ENCODE results near the gene SLC38A3. TPM values are rescaled to one million over a fixed set of nuclear protein-coding genes. Genes with fewer than 3 reads are reported as not detected.

SLC38A3 gene
- total and polyA plus RNA-seq, 2 of the 8 experiments (the other 6 are each of a cell fraction or from before 2014, with no cell fraction given), result 1.2 to 3.7 TPM

DNA sequence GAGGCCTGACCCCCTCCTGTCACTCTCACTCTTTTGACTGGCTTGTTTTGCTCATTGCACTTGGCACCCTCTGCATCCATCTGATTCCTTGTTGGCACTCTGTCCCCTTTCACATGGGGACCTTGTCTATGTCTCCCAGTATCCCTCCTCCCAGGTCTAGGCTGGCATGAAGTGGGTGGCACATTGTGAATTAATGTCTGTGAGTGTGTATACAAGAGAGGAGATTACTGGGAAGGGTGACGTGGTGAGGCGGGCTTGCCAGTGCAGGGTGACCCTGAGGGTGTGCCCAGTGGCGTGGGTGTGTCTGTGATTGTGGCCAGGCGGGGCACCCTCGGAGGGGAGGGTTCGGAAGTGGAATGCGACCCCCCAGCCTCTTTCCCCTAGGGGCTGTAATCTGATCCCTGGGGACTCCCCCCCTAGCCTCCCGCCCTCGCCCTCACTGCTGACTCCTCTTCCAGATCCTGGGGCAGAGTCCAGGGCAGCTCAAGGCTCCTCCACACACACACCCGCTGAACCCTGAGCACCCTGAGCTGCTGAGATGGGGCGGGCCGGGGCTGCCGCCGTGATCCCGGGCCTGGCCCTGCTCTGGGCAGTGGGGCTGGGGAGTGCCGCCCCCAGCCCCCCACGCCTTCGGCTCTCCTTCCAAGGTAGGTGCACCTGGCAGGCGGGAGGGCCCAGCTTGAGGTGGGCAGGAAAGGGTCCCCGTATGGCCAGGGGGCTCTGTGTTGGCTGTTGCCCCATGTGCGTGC lies 63.8 kb downstream of the SLC38A3 start, which contains the start of gene SEMA3B (continued):
- TF ChIP-seq, protein P1, sequence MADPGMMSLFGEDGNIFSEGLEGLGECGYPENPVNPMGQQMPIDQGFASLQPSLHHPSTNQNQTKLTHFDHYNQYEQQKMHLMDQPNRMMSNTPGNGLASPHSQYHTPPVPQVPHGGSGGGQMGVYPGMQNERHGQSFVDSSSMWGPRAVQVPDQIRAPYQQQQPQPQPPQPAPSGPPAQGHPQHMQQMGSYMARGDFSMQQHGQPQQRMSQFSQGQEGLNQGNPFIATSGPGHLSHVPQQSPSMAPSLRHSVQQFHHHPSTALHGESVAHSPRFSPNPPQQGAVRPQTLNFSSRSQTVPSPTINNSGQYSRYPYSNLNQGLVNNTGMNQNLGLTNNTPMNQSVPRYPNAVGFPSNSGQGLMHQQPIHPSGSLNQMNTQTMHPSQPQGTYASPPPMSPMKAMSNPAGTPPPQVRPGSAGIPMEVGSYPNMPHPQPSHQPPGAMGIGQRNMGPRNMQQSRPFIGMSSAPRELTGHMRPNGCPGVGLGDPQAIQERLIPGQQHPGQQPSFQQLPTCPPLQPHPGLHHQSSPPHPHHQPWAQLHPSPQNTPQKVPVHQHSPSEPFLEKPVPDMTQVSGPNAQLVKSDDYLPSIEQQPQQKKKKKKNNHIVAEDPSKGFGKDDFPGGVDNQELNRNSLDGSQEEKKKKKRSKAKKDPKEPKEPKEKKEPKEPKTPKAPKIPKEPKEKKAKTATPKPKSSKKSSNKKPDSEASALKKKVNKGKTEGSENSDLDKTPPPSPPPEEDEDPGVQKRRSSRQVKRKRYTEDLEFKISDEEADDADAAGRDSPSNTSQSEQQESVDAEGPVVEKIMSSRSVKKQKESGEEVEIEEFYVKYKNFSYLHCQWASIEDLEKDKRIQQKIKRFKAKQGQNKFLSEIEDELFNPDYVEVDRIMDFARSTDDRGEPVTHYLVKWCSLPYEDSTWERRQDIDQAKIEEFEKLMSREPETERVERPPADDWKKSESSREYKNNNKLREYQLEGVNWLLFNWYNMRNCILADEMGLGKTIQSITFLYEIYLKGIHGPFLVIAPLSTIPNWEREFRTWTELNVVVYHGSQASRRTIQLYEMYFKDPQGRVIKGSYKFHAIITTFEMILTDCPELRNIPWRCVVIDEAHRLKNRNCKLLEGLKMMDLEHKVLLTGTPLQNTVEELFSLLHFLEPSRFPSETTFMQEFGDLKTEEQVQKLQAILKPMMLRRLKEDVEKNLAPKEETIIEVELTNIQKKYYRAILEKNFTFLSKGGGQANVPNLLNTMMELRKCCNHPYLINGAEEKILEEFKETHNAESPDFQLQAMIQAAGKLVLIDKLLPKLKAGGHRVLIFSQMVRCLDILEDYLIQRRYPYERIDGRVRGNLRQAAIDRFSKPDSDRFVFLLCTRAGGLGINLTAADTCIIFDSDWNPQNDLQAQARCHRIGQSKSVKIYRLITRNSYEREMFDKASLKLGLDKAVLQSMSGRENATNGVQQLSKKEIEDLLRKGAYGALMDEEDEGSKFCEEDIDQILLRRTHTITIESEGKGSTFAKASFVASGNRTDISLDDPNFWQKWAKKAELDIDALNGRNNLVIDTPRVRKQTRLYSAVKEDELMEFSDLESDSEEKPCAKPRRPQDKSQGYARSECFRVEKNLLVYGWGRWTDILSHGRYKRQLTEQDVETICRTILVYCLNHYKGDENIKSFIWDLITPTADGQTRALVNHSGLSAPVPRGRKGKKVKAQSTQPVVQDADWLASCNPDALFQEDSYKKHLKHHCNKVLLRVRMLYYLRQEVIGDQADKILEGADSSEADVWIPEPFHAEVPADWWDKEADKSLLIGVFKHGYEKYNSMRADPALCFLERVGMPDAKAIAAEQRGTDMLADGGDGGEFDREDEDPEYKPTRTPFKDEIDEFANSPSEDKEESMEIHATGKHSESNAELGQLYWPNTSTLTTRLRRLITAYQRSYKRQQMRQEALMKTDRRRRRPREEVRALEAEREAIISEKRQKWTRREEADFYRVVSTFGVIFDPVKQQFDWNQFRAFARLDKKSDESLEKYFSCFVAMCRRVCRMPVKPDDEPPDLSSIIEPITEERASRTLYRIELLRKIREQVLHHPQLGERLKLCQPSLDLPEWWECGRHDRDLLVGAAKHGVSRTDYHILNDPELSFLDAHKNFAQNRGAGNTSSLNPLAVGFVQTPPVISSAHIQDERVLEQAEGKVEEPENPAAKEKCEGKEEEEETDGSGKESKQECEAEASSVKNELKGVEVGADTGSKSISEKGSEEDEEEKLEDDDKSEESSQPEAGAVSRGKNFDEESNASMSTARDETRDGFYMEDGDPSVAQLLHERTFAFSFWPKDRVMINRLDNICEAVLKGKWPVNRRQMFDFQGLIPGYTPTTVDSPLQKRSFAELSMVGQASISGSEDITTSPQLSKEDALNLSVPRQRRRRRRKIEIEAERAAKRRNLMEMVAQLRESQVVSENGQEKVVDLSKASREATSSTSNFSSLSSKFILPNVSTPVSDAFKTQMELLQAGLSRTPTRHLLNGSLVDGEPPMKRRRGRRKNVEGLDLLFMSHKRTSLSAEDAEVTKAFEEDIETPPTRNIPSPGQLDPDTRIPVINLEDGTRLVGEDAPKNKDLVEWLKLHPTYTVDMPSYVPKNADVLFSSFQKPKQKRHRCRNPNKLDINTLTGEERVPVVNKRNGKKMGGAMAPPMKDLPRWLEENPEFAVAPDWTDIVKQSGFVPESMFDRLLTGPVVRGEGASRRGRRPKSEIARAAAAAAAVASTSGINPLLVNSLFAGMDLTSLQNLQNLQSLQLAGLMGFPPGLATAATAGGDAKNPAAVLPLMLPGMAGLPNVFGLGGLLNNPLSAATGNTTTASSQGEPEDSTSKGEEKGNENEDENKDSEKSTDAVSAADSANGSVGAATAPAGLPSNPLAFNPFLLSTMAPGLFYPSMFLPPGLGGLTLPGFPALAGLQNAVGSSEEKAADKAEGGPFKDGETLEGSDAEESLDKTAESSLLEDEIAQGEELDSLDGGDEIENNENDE (IDR thresholded peaks at IDR 0.05; ENCODE audit: insufficient replicate concordance, low read length), result no peak
- no peak for TF ChIP-seq RBBP5 (IDR thresholded peaks at IDR 0.05; ENCODE audit: borderline replicate concordance, low read depth, low read length)
- no peak for TF ChIP-seq RFX5 (IDR thresholded peaks at IDR 0.05; ENCODE audit: borderline replicate concordance, low read depth, low read length)
- TF ChIP-seq SAP30 (IDR thresholded peaks at IDR 0.05; ENCODE audit: insufficient read depth, insufficient replicate concordance, low read length), result no peak
- TF ChIP-seq, protein P2, sequence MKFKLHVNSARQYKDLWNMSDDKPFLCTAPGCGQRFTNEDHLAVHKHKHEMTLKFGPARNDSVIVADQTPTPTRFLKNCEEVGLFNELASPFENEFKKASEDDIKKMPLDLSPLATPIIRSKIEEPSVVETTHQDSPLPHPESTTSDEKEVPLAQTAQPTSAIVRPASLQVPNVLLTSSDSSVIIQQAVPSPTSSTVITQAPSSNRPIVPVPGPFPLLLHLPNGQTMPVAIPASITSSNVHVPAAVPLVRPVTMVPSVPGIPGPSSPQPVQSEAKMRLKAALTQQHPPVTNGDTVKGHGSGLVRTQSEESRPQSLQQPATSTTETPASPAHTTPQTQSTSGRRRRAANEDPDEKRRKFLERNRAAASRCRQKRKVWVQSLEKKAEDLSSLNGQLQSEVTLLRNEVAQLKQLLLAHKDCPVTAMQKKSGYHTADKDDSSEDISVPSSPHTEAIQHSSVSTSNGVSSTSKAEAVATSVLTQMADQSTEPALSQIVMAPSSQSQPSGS (IDR thresholded peaks at IDR 0.05; ENCODE audit: low read length), result no peak

Measured in H1 (cell line).